Stimulated activated CD4-positive, alpha-beta T cell treated with anti-CD3 and anti-CD28 coated beads, Interleukin-4, amount 100 ng/mL, for 24 hours (primary cell): ENCODE results near the gene FGFBP3.
"Not testable (repeated sequence)": the region's sequence is repeated elsewhere in the genome, so short reads cannot be mapped to it uniquely, and the experiment has no call there.

Source experiments
- DNase-seq: peaks from one replicate; pipeline ENCODE4 v3.0.0-alpha.2; 2020

Gene FGFBP3

DNA sequence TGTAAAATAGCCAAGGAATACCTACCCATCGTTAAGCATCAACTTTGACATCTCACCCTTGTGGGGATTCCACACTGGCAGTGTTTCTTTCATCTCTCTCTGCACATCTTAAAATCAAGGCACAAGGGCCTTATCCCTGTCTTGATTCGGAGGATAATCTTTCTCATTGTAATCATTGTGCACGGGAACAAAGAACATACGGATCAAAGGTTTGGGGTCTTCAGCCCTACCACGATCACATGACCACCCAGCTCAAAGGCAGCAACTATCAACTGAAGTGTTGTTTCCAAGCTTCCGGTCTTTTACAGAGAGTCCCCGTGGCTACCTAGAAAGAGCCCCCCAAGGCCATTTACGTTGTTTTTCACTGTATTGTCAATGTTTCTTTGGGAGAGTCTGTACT lies 11.9 kb downstream of the FGFBP3 start:
- no peak for DNase-seq

DNA sequence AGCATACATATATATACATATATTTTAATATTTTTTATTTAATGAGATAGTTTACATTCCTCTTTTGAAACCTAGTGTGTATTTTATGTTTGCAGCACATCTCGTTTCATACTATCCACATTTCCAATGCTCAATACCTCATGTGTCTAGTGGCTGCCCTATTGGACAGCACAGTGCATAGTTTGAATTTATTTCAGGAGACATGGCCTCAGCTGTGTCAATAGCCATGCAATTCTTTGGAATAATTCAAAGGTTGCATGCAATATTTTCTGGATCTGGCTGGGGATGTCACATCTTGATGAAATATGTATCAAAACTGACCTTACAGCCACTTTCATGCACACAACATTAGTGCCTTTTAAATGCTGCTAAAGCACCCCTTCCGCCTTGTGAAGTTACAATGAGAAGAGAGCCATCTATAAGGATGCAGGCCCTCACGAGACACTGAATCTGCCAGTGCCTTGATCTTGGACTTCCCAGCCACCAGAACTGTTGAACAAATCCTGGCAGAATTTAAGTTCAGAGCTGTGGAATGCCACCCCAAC lies 13.0 kb downstream of the FGFBP3 start:
- DNase-seq, result no peak

DNA sequence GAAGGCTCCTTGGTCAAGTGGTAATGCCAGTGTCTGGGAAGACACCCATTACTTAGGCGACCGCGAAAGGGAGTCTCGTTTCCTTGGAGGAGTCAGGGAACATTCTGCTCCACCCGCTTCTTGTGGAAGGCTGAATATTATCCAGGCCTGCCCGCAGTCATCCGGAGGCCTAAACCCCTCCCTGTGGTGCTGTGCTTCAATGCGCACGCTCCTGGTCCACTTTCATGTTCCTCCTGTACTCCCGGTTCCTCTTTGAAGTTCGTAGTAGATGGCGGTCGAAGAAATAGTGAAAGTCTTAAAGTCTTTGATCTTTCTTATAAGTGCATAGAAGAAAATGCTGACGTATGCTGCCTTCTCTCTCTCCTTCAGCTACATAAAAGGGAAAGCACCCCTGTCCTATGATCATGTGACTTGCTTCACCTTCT lies 15.0 kb downstream of the FGFBP3 start:
- not testable (repeated sequence) for DNase-seq

DNA sequence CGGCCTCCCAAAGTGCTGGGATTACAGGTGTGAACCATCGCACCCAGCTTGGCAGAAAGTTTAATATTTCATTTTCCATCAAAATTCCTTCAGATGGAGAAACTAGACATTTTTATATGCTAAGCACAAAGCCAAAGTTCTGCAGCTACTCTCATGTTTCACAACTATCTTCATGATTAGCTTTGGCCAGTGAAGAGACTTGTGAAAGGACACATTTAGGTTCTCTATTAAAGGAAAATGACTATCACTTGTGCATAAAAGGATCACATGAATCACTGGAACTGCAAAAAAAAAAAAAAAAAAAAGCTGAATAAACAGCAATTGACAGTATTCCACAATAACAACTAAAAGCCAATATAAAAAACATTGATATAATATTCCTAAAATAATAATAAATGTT lies 16.2 kb downstream of the FGFBP3 start:
- DNase-seq, result no peak

DNA sequence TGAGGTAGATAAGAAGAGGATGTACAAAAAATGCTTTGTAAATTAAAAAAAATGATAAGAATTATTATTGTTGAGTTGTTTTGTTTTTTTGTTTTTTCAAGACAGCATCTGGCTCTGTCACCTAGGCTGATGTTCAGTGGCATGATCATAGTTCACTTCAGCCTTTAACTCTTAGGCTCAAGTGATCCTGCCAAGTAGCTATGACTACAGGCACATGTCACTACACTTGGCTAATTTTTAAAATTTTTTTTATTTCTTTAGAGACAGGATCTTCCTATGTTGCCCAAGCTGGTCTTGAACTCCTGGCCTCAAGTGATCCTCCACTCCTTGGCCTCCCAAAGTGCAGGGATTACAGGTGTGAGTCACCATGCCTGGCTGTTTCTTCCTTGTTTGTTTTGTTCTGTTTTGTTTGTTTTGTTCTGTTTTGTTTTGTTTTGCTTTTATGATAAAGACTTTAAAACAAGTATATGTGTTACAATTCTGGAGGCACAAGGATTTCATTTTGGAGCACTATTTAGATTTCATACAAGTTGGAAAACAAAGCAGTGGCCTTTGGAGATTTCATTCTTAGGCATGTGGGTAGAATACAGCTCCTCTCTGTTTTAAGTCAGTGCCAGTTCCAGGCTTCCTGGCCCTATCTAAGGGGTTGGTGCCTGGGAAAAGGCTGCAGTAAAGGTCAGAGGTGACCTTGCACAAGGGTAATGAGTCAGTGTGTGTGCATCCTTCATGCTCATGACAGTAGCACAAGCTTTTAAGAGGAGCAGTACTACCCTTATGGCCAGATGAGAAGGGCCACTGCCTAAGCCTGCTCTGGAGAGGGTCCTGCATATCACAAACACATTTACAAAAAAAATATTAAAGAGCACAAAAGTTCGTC lies 17.9 kb downstream of the FGFBP3 start:
- no peak for DNase-seq

DNA sequence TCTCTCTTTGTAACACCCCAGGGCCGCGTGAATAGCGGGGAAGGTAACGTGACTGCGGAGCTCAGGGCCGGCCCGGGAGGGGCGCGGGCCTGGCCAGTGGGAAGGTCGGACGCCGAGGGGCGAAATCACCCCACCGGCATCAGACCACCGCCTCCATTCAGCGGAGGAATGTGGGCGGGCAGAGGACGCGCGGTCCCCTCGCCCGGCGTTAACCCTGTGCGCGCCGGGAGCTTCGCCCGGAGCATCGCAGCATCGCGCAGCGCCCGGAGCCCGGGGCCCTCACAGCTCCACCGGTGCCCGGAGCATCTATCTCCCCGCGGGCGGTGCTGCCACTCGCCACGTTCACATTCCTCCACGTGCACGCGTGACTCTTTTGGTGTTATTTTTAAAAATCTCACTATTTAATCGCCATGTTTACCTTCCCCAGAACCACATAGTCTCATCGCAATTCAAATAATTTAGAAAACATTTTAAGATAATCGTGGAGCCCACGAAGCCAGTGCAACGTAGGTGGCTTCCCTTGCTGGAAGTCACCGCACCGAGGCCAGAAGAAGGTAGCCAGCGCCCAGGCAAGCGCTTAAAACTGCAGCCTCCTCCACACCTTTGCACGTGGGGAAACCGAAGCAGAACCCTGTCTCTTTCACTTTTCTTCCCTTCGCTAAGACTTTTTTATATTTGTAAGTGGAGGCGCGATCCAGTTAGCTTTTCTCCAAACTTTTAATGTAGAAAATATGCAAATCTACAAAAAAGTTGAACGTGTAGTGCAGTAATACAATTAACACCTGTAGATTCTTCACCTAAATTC lies 21.8 kb downstream of the FGFBP3 start:
- DNase-seq, result peak; percentile 13

DNA sequence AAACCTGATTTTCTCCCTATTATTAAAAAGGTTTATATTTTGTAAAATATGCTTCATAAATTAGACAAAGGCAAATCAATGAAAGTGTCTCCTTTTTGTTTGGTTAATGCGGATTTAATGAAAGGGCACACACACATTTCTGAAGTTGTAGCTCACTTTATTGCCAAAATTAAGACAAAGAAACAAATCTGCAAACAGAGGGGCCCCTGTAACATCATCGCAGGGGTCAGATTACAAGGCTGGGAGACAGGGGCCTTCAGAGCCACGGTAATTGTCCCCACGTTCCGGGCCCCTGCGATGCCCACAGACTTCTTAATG lies 22.4 kb downstream of the FGFBP3 start:
- DNase-seq, result no peak

DNA sequence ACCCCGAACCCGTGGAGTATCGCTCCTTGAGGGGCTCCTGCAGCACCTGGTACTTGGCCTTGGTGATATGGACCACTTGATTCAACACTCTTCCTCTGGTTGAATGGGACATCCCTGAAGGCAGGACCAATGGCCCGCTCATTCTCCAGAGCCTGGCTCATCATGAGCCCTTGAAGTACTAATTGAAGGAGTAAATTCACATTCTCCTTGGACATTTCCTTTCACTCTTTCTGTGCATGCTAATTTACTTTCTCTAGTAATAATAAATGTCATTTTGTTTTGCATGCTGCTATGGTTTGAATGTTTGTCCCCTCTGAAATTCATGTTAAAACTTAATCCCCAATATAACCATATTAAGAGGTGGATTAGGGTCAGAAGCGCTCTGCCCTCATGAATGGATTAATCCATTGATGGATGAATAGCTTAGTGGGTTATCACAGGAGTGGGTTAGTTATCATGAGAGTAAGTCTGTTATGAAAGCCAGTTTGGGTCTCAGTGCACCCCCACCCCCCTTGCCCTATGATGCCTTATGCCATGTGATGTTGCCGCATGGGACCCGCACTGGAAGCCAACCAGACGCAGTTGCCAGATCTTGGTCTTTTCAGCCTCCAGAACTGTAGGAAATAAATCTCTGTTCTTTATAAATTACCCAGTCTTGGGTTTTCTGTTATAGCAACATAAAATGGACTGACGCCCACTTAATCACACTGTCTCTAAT lies 23.8 kb downstream of the FGFBP3 start:
- DNase-seq, result no peak

DNA sequence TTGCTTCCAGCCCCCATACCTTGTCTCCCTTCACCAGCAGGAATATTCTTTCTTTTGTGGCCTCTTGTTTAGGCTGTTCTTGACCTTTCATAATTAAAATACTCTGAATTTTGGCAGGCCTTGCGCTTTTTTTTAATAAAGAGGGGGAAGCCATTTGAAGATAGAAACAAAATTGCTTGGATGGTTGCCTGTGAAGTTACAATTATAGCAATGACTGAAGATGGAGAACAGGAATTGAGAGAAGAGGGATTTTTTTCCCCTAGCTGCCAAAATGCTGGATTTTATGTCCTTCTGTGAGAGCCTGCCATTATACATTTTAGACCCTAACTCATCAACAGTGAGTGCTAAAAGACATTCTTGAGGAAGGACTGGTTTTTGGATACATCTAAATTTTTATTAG lies 24.8 kb downstream of the FGFBP3 start:
- no peak for DNase-seq

DNA sequence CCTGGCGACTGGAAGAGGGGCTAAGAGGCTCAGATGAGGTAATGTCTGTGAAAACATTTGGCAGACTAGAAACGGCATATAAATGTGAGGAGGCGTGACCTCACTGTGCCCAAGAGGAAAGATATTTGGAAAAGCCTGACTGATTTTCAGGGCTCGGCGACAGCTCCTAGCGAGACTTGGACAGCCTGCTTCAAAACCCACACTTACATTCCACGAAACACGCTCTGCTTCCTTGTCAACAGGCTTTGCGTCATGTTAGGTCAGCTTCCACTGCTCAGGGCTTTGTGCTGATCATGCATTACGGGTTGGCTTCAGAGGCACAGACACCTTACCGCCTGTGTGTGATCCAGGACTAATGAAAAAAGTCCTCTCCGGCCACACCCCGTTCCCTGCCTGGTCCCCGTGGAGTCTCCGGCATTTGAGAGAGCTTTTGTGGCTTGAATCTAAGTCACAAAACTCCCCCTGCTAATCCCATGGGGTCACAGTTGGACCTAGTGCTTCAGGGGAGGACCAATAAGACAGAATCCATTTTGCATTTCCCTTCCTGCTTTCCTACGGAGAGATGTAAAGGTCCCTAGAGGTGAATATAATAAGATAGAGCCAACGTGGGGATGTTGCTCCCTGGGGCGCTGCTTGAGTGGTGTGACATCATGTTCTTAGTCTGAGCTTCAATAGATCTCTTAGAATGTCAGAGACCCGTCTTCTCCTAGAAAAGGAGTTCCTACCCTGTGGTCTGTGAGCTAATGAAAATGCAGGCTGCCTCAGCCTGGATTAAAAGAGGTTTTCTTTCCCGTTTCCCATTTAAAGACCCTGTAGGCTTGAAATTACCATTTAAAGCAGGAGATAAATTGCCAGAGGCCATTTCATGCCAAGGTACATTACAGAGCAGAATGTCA lies 25.5 kb downstream of the FGFBP3 start:
- DNase-seq, result no peak

DNA sequence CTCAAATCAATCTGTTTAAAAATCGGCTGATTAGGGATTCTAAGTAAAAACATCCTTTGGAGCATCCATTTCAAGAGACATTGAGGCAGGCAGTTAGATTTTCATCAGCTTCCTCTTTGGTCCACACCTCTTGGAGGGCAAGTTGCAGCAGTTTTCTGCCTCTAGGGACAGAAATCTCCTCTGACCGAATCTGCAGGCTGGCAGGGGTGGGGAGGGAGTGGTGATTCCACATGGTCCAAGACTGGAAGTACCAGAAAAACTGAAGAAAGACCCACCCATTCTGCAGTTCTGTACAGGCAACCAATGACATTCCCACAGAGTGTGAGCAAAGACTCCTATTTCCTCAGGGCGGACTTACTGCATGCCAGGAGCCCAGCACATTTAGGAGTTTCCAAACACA lies 29.0 kb downstream of the FGFBP3 start:
- no peak for DNase-seq

DNA sequence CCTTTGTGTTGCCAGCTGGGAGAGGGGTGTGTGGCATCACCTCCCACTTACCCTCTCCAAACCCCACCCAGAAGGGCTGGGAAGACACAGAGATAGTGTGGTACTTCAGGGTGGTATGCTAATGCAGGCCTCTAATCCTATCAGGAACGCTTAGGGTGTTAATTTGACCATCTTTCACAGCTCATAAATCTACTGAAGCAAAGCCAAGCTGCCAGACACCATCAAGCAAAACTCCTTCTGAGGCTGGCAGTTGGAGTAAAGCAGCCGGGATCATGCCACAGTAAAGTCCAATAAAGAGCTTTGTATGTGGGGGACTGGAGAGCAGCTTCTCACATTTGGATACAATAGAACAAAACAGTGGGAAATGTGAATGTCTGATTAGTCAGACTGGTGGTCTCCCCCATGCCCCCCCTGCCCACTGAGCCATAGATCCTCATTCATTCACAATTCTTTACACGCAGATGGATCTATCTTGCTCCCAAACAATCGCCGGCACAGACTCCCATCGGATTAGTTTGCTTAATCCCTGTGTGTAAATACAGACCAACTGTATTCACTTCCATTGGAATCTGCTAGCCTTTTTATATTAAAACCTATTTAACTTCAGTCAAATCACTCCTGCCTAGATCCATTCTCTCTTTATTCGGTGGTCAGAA lies 29.6 kb downstream of the FGFBP3 start:
- no peak for DNase-seq

DNA sequence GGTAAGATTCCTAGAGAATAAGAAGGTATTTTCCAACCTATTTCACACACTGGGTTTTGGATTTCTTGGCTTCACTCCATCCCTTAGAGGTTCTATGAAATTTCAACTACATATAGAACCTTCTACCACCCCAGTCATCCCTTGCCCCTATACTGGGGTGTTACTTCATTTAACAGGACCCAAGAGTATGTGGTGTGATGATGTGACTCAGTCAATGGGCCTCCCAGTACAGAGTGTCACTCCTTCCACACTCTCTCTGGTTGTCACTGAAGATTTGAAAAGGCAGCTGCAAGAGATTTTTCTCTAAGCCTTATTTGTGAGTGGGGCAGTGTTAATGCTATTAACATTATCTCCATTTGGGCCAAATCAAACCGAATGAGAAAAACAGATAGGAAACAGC lies 33.5 kb downstream of the FGFBP3 start:
- no peak for DNase-seq

DNA sequence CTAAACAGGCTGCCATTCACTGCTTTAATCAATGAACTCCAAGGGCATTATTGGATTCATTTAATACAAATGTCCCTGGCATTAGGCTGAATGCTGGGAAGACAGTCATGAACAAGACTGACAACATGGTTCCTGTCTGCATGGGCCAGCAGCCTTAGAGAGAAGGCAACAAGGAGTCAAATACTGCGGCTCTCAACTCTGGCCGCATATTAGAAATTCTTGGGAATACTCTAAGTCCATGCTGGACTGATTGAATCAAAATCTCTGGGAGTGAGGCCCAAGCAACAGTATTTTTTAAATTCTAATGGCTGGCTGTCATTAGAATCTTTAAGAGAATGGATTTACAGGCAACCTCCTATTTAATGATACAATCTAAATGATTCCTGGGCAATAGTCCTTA lies 34.1 kb downstream of the FGFBP3 start:
- DNase-seq, result no peak

DNA sequence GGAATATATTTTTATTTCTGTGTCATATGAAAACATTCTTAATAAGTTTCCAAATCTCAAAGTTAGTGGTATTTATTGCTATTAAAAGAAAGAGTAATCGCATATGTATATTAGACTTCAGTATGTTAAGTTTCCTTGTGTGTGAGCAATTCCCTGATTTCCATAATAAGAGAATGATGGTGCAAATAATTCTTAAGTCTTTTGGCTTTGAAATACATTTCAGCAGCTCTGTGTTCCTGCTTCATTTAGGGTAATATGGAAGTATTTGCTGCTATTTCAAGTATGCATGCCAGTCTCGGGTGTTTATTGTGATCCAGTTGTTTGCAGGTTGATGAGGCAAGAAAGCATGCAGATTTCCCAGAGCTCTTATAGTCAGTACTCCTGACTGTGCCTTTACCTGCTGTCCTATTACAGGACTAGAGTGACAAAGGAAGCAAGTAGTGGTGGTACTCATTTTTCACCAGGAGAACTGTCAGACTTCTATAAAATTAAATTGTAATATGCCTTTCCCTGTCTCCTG lies 43.7 kb downstream of the FGFBP3 start:
- DNase-seq, result no peak

DNA sequence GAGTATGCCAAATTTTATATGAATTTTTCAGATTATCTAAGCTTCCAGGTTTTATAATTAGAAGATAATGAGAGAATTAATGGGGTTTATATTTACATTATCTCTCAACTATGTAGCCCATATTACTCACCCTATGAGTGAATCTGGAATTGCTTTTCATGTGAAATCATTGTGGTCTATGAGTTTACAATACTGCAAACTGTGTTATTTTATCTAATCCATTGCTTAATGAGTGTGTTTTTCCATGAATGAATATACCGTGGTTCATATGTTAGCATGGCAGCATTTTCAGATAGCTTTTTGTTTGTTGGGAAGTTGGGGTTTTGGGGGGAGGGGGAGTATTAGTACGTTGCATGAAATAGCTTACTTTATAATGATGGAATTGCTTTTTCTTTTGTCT lies 44.5 kb downstream of the FGFBP3 start:
- no peak for DNase-seq

DNA sequence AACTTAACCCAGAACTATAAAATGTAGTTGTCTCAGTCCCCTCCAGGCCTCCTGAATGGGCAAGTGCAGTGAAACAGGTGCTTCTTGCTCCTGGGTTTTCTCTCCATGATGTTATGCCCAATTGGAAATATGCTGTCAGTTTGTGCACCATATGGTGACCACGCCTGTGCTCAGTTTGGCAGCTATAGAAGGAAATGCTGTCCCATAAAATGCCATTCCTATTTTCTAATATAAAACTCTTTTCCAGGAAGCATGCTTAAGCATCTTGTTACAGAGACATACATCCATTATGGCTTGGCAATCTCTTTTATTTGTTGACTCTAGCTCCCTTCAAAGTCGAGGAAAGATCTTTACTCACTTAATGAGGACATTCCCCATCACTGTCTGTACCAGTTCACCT lies 45.2 kb downstream of the FGFBP3 start:
- no peak for DNase-seq

DNA sequence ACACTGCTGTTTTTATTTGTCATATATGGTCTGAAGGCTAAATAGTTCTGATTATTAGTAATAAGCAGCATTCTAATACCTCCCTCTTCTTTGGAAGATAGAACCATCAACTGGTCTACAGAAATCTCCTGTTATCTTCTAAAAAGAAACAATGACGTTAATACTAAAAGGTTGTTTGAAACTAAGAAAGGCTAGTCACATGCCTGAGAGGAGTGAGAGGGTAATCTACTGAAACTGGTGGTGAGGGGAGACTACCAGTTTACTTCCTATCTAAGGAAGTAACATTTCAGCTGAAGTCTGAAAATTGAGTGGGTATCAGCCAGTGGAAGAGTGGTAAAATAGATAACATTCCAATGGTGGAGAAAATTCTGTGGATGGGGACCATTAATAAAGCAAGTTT lies 48.4 kb downstream of the FGFBP3 start:
- no peak for DNase-seq

DNA sequence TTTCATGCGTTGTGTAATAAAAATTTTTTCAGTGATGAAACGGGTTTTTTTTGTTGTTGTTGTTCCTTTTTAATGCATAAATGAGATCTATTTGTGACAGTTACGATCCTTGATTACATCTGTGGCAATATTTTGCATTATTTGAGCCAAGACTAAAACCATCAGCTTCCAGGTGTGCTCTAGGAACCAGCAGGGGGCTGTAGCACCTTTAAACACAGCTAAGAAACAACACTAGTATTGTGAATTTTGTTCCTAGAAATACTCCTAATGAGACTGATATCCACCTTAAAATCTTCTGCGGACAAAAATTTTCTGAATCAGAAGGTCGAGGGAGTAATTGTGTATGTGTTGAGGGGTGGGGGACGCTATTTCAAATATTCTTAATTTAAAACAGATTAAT lies 52.6 kb downstream of the FGFBP3 start:
- no peak for DNase-seq
